NCI-H2107 (cell line): ENCODE results near the gene BRCA2.

Experiments used
- DNase-seq: peaks from one replicate; lab custom pipeline; 2025; lab: John Stamatoyannopoulos, UW

The BRCA2 gene

DNA sequence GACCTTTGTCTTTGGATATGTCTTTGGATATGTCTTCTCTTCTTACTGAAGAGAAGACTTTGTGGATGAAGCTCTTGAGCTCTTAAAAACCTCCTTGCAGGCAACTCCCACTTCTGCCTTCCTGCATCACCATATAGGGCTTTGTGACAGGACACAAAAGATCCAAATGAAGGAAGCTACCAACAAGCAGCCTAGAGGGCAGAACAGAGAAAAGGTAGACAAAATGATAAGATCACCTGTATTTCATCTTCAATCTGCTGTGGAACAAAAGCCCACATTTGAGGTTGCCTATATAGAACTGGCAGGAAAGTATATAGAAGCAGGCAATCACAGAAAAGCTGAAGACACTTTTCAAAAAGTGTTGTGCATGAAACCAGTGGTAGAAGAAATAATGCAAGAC lies 70.1 kb downstream of the BRCA2 start:
- no peak for DNase-seq

DNA sequence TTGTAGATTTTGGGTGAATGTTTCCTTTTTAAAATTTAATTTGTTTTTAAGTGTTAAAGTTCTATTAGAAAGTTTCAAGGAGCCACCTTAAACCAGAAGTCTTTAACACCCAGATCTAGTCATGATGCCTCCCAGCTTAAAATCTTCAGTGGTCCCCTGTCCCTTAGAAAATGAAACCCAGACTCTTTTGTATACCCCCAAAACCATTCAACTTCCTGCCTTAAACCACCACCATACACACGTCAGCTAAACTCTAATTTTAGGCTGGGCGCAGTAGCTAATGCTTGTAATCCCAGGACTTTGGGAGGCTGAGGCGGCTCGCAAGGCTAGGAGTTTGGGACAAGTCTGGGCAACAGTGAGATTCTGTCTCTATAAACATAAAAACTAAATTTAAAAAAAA lies 74.7 kb downstream of the BRCA2 start:
- DNase-seq = no peak

DNA sequence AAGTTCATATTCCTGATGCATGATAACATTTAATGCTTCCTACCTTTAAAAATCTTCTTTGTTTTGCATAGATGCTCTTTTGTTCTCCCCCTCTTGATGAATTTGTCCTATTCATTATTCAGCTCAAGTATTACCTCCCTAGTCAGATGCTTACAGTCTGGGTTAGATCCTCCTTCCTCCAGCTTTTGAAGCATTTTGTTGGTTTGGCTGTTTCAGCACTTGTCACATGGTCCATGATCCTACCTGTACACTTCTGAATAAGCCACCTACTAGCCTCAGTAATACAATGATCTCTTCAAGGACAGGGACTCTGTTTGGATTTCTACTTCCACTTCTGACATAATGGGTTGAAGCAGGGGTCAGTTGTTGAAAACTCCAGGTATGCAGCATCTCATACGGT lies 75.2 kb downstream of the BRCA2 start:
- no peak for DNase-seq

DNA sequence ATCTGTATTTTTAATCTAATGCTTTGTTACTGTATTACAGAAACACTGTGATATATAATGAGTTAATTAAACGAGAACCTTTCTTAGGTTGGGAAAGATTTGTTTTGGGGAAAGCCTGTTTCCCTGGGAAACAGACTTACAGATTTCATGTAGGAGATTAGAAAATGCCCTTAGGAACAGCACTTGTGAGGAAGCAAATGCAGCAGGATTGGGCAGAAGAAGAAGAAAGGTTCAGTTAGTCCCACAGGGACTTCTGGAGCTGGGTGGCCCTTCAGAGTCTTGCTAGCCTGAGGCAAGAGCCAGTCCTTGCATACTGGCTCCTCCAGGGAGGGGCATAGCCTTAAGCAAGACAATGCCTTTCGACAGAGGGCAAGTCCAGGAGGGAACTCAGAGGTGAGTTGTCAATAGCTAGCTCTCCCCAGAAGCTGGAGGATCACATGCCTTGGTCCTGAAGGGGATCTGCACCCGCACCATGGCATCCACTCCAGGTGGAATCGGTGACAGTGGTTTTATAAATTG lies 75.9 kb downstream of the BRCA2 start:
- DNase-seq = no peak

DNA sequence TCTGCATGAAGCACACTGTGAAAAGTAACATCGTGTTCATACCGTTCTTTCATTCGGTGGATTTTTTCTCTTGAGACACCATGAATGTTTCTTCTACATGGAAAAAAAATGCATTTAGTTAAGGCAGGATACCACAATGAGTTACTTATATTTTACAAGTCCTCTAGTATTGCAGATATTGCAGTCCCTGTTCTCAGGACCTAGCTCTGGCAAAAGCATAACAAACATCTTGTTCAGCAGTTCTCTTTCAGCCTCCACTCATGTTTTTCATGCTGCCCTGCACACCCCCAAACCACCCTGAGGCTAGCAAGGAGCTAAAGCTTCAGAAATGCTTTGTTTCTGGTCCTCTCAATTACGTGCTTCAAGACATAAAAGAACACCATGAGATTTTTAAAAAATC lies 87.8 kb downstream of the BRCA2 start:
- no peak for DNase-seq

DNA sequence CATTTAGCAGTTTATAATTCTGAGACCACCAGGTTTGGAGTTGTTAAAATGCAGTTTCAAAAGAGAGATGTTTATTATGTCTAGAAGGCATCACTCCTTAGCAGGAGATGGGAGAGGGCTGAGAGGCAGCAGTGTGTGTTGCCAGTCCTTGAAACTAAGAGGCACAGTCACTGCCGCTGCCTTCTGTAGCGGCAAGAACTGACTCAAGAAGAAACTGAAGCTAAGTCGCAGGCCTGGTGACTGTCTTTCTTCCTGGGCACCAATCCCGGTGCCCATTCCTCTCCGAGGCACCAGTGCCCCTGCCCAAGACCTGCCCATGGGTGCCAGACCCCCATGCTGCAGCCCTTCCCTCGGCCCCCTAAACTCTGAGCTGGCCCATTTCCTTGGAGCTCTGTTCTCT lies 92.5 kb downstream of the BRCA2 start:
- DNase-seq = no peak

DNA sequence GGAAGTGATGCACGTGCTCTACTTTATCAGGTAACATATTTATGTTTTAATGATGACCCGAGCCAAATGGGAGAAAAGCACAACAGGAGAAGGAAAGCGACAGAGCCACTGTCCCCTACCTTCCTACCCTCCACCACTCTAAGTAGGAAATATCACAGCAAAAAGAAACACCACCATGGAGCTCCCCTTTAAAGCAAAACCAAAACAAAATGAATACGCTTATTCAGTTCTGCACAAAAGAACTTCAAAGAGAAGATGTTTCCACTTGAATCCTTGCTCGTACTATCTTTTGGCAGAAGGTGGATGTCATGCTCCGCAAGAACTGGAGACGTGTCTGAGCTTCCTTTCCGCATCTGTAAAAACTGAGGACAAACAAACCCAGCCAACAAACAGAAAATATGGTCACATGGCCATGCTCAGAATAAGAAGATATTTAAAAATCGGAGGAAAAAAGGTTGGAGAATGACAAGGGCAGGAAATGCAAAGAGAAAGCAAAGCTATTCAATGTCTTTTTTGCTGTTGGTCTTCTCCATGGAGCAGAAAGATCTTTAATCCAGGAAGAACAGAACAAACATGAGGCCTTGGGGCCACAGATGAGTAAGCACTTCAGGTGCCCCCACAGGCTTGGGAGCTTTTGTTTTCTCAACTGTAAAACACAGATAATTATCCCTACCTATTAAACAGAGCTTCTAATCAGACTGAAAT lies 93.1 kb downstream of the BRCA2 start:
- DNase-seq = no peak

DNA sequence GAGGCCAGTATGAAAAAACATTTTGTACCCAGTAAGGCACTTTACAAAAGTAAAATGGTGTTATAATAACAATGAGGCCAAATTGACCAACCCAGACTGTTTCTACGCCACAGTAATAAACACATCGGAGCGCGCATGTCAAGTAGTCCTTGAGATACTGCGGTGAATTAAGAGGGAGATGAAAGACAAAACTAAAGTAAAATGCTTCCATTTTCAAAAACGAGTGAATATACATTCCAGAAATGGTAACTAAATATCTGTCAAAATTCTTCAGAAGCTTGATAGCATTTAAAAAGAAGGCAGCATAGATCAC lies 93.6 kb downstream of the BRCA2 start:
- no peak for DNase-seq

DNA sequence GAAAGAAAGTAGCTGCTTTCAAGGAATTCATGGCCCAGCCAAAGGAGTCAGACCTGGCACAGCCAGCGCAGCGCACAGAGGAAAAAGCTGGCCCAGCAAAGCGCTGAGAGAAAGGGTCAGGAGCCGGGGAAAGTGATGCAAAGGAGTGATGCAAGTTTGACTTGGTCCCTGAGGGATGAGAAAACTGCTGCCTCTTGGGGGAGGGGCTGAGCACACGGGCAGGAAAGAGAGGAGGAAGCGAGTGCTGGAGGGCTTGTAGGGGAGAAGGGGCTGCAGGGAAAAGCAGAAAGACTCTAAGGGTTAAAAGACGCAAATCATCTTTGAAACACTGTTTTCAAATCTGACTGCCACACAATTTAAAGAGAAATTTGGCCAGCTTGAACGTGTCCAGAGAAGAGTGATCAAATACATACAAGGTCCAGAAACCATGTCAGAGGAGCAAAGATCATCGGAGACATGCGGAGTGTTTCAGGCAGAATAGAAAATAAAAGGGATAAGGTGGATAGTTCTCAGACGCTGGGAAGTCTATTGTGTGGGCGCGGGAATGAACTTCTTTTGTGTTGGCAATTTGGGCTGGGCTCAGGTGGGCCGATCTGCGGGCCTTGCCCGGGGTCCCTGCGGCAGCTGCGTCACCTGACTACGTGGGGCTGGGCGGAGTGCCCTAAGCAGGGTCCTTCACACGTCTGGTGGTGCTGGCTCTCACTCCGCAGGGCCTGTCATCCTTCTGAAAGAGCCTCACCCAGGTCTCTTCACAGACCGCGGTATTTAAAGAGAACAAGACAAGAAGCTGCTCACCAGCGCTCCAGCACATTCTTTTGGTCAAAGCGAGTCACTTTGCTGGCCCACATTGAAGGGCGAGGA lies 94.5 kb downstream of the BRCA2 start:
- DNase-seq = no peak

DNA sequence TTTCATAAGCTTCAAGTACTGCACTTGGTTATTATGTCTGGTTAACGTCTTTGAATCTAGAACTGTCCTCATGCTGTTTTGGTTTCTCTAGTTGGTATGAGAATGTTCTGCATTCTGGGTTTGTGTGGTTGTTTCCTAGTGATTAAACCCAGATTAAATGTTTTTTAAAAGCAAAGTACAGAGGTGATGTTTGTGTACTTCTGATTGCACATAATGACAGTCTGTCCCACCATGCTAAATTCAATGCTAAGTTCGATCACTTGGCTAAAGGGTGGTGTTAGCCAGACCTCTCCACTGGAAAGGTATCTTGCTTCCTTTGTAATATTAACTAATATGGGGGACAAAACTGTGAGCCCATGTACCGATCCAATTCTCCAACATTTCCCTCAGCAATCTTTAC lies 98.0 kb downstream of the BRCA2 start:
- no peak for DNase-seq

DNA sequence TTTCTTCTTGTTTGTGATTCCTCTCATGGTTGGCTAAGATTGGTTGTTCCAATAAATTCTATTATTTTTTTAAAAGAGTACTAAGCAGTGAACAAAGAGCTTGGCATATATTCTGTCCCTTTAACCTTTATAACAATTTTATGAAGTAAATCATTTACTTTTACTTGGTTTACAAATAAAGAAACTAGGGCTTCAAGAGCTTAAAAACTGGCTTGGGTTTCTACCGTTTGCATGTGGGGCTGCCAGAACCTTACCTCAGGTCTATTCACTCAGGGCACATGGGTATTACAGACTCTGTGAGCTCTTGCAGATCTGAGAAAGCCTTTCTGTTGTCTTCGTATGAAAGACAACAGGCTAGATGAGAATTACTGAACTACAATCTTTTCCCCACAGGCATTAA lies 99.3 kb downstream of the BRCA2 start:
- DNase-seq = no peak

DNA sequence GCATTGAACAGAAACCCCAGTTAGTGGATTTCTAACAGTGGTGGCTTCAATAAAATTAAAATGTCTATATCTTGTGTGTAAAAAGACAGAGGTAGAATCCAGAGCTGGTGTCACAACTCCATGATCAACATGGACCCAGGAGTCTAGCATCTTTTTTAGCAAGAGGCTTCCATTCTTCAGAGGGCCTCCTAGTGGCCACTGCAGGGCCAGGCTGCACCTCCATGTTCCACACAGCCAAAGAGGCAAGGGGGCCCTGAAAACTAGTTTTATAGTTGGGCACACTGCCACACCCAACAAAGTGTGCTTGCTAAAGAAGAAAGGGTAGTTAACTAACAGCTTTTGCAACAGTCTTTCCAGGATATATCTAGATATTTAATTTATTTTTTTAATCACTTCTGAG lies 99.7 kb downstream of the BRCA2 start:
- no peak for DNase-seq

DNA sequence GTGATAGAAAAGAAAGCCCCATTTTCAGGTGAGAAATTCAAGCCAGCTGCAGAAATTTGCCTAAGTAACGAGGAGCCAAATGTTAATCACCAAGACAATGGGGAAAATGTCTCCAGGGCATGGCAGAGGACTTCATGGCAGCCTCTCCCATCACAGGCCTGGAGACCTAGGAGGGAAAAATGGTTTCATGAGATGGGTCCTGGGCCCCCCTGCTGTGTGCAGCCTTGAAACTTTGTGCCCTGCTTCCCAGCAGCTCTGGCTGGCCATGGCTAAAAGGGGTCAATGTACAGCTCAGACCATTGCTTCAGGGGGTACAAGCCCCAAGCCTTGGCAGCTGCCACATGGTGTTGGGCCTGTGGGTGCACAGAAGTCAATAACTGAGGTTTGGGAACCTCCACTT lies 102.7 kb downstream of the BRCA2 start:
- no peak for DNase-seq

DNA sequence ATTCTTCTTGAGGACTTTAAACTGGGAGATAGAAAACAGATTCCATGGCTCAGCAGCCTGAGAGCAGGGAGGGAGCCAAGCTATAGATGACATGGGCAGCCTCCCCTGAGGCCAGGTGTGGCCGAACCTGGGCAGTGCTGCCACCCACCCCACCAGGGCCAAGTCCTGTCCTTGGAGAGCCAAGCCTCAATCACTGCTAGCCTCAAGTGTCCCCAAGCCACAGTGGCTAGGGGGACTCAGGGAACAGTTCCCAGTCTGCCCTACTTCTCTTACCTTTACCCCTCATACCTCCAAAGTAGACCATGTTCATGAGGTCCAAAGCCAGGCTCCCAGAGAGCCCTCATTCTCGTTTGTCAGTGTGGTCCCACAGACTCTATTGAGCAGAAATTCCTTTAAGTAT lies 104.6 kb downstream of the BRCA2 start:
- no peak for DNase-seq

DNA sequence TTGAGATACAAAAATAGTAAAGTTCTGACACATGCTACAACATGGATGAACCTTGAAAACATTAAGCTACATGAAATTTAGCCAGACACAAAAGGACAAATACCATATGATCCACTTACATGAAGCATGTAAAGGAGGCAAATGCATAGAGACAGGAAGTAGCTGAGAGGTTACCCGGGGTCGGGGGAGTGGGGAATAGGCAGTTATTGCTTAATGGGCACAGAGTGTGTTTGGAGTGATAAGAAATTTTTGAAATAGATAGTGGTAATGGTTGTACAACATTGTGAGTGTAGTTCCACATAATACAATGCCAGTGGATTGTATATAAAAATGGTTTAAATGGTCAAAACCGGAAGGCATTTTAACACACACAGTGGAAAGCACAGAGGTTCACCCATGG lies 108.3 kb downstream of the BRCA2 start:
- no peak for DNase-seq

DNA sequence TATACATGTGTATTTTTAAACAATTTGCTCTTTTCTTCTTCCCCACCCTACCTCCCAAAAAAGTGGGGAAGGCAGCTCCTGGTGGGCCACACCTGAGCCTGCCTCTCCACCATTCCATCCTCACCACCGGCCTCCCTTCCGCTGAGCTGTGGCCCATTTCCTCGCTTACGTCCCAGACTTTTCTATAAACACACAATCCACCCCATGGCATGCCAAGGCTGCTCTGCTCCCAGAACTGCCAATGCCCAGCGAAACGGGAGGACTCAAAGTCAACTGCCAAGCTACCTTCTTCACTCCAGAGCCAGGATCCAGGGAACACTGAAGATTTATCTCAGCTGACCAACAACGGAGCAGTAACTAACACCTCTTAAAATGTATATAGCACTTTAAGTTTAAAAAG lies 109.8 kb downstream of the BRCA2 start:
- no peak for DNase-seq

DNA sequence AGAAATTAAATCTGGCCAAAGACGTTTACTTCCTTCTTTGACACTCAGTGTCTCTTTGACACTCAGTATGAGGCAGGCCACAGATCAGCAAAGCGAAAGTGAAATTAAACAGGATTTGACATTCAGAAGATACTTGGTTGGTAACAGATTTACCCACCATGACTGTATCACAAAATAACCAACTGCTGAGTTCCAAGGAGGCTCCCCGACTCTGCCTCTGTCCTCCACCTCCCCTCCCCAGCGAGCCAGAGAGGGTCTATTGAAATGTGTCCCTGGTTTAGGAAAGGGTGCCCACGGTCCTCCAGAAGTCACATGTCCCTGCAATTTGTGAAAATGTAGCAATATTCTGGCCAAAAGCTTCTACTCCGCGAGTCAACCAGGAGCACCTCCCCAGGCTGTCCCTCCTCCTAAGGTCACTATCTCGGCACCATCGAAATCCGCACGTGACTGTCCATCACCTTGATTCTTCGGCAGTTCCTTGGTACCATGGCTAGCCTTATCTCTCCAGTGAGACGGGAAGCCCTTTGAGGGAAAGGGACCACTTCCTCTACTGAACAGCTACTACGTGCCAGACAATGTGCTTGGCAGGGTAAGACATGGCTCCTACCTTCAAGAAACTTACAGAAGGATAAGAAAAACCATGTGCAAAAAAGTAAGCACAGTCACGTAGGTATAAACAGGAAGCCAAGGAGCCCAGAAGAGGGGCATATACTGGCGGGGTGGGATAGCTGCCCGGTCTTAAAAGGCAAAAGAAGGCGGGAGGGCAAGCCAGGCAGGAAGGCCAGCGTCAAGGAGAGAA lies 111.1 kb downstream of the BRCA2 start:
- no peak for DNase-seq

DNA sequence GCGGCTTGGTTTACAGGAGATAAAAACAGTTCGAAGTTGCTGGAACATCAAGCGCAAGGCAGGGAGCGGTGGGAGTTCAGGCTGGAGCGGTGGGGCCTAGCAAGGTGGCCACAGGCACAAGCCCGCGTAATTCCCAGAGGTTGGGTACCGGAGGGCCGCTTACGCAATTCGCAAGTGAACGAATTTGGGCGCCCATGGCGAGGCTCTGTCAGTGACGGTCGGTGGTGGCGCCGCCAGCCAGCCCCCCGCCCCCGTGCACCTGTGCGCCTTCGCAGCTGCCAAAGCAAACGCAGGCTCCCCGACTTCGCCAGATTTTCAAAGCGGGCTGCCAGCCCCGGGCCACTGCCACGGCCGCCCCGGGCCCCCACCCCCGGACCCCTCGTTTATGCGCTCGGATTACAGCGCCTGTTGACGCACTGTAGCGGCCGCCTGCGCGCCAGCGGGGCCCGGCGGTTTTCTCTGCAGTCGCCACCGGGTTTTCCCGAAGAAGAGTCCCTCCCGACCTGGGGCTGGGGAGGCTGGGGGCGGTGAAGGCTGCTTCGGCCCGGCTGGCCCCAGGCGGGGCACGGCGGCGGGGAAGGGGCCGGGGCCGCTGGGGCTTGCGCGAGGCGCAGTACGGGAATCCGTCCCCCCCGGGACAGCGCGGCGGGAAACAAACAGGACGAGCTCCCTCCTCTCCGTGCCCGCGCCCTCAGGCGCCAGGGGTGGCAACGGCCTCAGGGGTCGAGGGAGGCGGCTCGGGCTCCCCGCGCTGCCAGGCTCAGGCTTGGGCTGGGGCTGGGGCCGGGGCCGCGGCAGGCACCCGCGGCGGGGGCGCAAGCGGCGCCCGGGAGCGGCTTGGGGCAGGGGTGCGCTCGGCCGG lies 111.9 kb downstream of the BRCA2 start:
- no peak for DNase-seq

DNA sequence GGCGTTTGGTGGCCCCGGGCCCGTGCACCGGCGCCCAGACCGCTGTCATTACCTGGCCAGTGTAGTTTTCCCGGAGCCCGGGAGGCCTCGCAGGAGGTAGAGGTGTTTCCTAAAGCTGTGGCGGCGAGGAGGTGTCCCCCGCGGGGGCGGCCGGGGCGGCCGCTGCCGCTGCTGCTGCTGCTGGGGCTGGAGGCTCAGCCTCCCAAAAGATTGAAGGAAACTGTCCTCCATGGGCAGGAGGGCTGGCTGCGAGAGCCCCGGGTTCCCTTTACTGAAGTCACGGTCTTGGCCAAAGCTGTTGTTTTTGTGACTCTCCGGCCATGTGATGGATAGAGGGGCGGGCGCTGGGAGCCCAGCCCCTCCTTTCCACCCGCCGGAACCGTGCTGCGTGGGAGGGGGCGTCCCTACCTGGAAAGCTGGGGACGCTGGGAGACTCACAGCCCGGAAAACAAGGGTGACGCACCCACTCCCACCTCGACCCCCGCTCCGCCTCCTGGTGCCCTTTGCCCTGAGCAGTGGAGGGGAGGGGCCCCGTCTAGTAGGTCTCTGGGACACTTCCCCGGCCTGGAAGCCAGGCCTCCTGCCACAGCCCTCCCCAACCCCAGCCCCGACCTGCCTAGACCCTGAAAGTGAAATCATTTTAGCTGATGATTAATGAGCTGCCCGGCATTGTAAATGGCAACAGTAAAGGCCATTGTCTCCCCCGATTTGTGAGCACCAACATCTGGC lies 112.7 kb downstream of the BRCA2 start, which contains the start of gene N4BP2L1:
TSS of gene N4BP2L1 (minus strand) at position 279 of the 729 bp plus-strand sequence. CDS start at position 231, 48 bp downstream.
- no peak for DNase-seq

DNA sequence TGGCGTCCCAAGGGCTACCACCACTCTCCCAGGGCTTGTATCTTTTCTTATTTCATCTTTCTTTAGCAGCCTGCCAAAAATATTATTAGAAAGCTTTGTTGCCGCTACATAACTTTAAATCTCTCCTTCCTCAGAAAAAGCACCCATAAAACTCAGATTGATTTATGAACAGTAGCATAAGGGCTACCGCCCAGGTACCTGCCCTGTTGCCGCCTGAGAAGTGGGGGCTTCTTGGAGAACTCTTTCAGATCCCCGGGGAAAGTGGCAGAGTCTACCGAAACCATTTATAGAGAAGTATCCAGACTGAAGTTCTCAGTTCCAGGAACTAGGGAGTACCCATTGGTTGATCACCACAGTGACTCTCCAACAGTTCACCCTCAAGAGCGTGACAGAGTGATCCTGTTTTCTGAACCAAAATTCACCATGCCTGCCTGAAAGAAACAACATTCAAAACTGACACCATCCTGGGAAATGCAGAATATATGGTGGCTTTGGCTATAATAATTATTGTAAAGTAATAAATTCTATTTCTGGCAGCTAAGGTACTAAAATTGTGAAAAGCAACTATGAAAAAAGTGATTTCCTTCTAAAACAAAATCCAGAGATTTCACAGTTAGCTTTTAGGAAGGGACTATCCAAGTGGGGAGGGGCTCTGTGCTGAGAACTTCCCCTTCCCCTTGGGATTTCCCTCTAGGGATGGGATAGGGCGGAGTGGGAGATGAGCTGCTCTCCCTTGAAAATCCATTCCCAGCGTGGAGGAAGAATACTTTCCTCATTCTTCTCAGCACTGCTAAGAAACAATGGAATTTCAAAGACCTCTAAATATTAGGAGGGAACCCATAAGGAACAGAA lies 113.5 kb downstream of the BRCA2 start:
- no peak for DNase-seq
